HG02938 (cell line): ENCODE results near the gene SOBP.
"Not testable (repeated sequence)": the region's sequence is repeated elsewhere in the genome, so short reads cannot be mapped to it uniquely, and the experiment has no call there.

Source experiments
- ATAC-seq: cut with Tn5 transposase; IDR thresholded peaks from one replicate; pipeline ENCODE4 v1.9.1; 2021; ENCODE audit warnings: mild to moderate bottlenecking, moderate library complexity; ENCODE audit not compliant: unreplicated experiment

SOBP gene

GRCh38 chr6:107546691-107547450 lies 57.0 kb downstream of the SOBP start:
- no peak for ATAC-seq

DNA sequence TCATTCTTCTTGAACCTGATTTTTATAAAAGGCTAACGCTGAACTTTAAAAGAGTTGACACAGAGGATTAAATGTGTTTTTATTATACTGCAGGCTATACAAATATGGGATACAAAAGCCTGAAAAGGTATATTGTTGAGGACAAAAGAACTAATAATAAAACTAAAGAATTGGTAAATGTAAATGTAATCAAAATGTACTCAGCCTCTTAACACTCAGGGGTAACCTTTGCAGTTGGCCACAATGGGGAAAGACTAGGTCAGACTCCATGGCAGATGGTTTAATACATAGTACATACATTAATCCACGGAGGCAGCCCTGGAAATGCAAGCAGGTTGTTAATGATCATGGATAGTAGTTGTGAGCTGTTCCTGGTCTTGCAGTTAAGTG lies 57.5 kb downstream of the SOBP start:
- no peak for ATAC-seq

DNA sequence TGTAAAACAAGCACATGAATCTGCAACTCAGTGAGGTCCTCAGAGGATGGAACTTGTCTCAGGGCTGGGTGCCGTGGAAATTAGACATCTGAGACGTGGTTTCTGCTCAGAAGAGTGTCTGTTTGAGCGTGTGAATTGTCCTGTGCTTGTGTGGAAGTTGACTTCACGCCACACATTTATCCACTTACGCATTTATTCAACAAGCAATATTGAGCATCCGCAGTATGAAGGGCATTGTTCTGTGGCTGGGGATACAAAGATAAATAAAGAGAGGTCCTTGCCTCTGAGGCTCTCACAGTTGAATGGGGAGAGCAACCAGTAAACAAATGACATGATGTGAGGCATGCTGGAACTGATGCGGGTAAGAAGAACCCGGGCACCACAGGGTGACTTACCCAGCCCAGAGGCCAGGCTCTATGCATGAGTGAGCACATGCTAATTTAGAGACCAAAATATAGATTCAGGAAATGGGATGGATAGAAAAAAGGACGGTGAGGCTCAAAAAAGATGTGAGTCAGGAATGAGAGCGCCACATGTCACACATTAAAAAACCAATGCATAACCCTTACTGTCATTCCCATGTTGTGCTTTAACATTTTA lies 60.4 kb downstream of the SOBP start:
- ATAC-seq: no peak

- ATAC-seq: no peak
Measured at GRCh38 chr6:107550906-107551305, 61.0 kb downstream of the SOBP start.

- ATAC-seq: not testable (repeated sequence)
Measured at GRCh38 chr6:107553121-107553520, 63.2 kb downstream of the SOBP start.

- ATAC-seq: no peak
Measured at GRCh38 chr6:107554326-107554725, 64.4 kb downstream of the SOBP start.

GRCh38 chr6:107554918-107555317 lies 65.0 kb downstream of the SOBP start:
- no peak for ATAC-seq

- ATAC-seq: no peak
Measured at GRCh38 chr6:107555449-107555848, 65.5 kb downstream of the SOBP start.

GRCh38 chr6:107556082-107556481 lies 66.2 kb downstream of the SOBP start:
- no peak for ATAC-seq

GRCh38 chr6:107557698-107558097 lies 67.8 kb downstream of the SOBP start:
- no peak for ATAC-seq

DNA sequence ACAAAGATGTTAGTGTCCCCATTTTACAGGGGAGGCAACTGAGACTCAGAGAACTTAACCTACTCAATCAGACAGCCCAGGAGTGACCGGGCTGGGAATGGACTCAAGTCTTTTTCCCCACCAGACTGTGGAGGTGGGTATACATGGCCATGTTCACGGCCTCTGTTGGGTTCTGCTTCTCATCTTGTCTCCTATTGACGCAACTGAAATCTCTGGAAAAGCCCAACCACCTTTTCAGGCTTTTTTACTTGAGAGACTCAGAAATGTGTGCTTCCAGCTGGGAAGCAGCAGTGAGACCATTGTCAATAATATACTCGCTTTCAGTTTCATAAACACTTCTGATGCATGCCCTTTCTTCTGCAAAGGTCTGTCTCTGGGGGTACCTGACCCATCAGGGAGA lies 70.7 kb downstream of the SOBP start:
- ATAC-seq: no peak

GRCh38 chr6:107561306-107561705 lies 71.4 kb downstream of the SOBP start:
- ATAC-seq: no peak

- ATAC-seq: no peak
Measured at GRCh38 chr6:107563694-107564588, 74.0 kb downstream of the SOBP start.

DNA sequence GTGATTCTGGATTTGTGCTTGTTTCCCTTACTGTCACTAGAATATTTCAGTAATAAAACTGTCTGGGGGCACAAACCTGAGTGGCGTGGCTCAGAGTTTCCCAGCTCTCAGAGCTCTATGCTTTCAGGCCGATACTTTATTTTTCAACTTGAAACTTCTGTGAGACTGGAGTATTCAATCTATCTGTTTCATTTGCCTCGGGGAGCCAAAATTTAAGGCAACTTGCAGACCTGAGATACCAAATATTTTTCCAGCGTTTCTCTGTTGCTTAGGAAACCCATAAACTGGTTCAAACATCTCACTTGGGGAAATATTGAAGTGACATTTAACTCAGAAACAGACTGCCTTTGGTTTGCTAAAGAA lies 74.7 kb downstream of the SOBP start:
- ATAC-seq: no peak

DNA sequence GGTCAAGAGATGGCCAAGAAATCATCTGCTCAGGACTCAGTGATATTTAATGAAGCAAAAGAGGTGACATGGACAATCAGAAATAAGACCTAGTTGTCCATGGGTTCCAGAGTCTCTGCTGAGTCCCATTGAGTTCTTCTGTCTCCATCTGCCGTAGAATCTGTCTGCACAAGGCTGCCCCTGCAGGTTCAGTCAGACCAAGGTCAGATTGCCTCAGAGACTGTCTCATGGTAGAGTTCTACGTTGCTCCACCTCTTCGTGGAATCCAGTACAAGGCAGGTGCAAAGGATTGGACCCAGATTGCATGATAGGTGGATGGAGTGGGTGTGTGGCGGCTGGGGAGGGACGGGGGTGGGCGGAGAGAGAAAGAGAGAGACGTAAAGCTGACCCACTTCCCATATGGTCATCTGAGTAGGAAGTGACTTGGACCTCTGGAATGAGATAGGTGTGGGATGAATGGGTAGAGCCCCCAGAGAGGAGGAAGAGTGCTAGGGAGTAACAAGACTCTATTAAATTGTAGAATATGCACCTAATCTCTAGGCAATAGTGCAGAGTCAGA lies 75.3 kb downstream of the SOBP start:
- no peak for ATAC-seq

DNA sequence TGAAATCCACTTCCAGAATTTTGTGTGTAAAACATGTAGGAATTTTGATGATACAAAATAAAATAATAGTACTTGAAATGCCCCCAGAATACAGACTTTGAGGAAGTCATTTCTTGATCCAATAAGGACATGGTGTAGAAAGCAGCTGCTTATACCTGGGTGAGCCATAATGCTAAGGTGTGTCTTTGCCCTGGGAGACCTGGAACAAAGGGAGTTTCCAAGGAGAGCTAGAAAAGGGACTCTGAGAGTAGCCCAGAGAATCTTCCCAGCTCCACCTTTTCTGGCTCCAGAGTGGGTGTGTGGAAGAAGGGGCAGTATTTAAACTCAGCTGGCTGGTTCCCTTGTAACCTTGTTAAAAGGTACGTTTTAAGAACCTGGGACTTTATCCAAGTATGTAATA lies 77.7 kb downstream of the SOBP start:
- ATAC-seq: no peak

GRCh38 chr6:107569473-107569872 lies 79.6 kb downstream of the SOBP start:
- no peak for ATAC-seq

GRCh38 chr6:107571354-107571753 lies 81.4 kb downstream of the SOBP start:
- ATAC-seq: no peak

GRCh38 chr6:107572886-107573285 lies 83.0 kb downstream of the SOBP start:
- no peak for ATAC-seq

DNA sequence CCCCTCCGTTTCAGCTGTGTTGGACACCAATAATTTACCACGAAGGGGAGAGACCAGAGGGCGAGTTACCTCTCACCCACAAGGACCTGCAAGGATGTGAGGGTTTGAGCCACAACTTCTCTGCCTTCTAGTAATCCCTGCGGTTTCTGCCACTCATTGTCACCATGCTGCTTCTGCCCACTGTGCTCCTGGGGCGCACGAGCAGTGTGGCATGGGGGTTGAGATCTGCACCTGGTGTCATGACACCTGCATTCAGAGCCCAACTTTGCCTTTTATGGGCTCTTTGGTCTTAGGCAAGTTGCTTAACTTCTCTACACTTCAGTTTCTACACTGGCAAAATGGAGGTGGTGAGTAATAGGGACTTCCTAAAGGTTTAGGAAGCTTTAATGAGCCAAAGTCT lies 84.9 kb downstream of the SOBP start:
- no peak for ATAC-seq

GRCh38 chr6:107576852-107577251 lies 86.9 kb downstream of the SOBP start:
- ATAC-seq: no peak
